AG09309 (cell line): Measurements from ENCODE around the gene PWP2.
"Not testable (repeated sequence)": the region's sequence is repeated elsewhere in the genome, so short reads cannot be mapped to it uniquely, and the experiment has no call there.

ENCODE experiments used
- DNase-seq: peaks from one replicate; pipeline ENCODE4 v3.0.0-alpha.2; 2010; ENCODE audit warnings: low read depth
- H3K4me3 ChIP-seq: 2 replicates; pipeline ENCODE4 v1.5.1; 2011; ENCODE audit warnings: mild to moderate bottlenecking, low read depth, low read length, moderate library complexity; ENCODE audit not compliant: control insufficient read depth
- TF ChIP-seq, protein P1 (sequence below): IDR thresholded peaks from 2 replicates; pipeline ENCODE4 v1.5.1; 2011; ENCODE audit warnings: mild to moderate bottlenecking, low read depth, low read length, inconsistent platforms; ENCODE audit not compliant: insufficient read depth, control insufficient read depth; ENCODE audit errors: missing control alignments

Gene PWP2

DNA sequence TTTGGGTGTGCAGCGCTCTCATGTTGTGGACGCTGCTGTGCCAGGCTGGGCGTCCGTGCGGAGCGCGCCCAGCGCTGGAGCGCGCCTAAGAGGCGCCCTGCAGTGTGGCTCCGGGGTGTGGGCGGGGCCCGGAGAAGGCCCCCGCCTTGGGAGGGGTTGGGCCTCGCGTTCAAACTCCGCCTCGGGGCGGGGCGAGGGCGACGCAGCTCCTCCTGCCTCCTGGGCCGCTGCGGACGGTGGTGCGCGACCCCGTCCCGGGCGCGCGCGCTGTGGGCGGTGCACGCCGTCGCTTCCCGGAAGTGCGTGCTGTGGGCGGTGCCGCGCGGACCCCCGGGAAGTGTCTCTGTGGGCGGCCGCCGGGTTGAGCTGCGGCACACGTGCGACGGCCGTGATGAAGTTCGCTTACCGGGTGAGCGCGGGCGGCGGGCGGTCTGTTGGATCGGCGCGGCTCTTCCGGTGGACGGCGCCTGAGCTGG lies at the start of gene PWP2:
Gene PWP2, plus strand, starts transcription at position 374 of the 476 bp plus-strand sequence. Its CDS starts 18 bp downstream, at position 392.
- not testable (repeated sequence) for DNase-seq
- H3K4me3 ChIP-seq, result peak within 1 kb of the TSS; percentile 22; the same call in 1 of the 2 replicates

DNA sequence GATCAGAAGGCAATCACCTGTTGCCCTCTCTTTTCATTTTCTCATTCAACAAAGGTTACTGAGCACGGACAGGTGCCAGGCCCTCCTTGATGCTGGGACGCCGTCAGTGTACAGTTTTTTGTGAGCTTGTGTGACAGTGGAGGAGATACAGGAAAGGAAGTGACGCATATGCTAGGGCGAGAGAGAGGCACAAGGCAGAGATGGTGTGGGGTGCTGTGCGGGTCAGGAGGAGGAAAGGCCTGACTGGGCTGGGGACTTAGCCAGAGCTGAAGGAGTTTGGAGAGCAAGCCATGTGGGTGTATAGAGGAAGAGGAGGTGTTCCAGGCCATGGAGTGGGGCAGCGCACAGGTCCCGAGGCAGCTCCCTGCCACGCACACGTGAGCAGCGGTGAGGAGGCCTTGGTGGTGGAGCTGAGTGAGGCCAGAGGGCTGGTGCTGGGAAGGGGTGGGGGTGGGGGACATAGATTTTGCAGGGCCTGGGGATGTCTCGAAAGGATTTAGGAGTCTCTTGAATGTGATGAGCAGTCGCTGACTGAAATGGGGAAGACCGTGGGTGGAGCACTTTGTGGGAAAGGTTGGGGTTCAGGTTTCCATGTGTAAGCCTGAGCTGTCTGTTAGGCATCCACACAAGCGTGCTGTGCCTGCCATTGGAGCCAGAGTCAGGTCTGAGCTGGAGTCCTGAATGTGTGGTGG lies 49.1 kb upstream of the PWP2 start:
- DNase-seq, result no peak
- no peak overlapping the region for H3K4me3 ChIP-seq
- TF ChIP-seq, protein P1, sequence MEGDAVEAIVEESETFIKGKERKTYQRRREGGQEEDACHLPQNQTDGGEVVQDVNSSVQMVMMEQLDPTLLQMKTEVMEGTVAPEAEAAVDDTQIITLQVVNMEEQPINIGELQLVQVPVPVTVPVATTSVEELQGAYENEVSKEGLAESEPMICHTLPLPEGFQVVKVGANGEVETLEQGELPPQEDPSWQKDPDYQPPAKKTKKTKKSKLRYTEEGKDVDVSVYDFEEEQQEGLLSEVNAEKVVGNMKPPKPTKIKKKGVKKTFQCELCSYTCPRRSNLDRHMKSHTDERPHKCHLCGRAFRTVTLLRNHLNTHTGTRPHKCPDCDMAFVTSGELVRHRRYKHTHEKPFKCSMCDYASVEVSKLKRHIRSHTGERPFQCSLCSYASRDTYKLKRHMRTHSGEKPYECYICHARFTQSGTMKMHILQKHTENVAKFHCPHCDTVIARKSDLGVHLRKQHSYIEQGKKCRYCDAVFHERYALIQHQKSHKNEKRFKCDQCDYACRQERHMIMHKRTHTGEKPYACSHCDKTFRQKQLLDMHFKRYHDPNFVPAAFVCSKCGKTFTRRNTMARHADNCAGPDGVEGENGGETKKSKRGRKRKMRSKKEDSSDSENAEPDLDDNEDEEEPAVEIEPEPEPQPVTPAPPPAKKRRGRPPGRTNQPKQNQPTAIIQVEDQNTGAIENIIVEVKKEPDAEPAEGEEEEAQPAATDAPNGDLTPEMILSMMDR, result no peak

DNA sequence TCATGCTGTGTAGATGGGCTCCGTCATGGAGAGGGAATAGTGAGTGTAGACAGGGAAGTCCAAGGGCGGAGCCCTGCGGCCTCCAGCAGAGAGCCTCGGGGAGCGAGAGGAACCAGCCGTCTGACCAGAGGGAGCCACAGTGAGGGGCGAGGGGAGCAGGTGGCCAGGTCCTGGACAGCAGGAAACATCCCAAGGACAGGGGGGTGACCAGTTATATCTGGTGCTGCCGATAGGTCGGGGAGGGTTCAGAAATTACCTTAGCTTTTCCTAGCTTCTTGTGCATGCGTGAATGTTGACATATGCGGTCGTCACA lies 48.6 kb upstream of the PWP2 start:
- TF ChIP-seq, protein P1, result no peak
- H3K4me3 ChIP-seq, result no peak overlapping the region
- DNase-seq, result no peak

DNA sequence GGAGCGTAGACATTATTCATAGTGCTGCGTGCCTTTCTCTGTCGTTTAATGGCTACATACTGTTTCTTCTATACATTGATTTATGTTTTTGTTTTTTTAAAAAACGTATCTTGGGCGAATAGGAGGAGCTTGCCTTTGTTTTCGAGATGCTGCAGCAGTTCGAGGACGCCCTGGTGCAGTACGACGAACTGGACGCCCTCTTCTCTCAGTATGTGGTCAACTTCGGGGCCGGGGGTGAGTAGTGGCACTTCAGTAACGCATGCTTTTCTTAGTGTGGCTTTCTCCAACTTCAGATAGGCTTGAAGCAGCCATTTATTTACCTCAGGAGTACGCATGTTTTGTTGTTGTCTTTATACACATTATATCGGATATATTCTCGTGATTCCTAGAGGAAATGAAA lies 48.2 kb upstream of the PWP2 start:
- no peak for DNase-seq
- TF ChIP-seq, protein P1, result no peak
- no peak overlapping the region for H3K4me3 ChIP-seq

DNA sequence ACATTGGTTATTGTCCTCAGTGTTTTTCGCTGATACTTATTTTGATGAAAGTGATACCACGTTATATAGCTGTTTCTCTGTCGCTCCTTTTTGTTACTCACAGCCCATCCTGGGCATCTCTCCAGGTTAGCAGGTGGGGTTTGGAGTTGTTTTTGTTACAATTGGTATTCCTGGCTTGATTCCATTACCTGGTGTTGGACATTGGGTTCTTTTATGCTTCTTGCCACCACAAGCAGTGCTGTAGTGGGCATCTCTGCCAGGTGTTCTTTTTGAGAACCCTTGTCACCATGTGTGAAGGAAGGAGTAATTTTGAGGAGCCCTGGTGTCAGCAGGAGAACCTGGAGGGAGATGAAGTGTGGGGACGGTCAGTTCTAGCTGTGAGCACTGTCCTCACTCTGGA lies 47.5 kb upstream of the PWP2 start:
- no peak overlapping the region for H3K4me3 ChIP-seq
- TF ChIP-seq, protein P1, result no peak
- DNase-seq, result no peak

DNA sequence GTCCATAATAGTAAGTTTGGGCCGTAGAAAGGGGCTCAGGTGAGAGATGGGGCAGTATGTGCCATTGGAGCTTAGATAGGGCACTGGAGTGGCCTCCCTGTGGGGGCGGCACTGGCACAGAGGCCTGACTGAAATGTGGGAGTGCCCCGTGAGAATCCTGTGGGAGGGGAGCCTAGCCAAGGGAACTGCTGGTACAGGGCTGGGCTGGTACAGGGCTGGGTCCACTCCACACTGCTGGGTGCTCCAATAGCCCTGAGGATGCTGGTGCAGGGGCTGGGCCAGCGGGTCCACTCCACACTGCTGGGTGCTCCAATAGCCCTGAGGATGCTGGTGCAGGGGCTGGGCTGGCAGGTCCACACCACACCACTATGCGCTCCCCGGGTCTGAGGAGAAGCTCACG lies 44.8 kb upstream of the PWP2 start:
- TF ChIP-seq, protein P1, result no peak
- DNase-seq, result no peak
- no peak overlapping the region for H3K4me3 ChIP-seq

DNA sequence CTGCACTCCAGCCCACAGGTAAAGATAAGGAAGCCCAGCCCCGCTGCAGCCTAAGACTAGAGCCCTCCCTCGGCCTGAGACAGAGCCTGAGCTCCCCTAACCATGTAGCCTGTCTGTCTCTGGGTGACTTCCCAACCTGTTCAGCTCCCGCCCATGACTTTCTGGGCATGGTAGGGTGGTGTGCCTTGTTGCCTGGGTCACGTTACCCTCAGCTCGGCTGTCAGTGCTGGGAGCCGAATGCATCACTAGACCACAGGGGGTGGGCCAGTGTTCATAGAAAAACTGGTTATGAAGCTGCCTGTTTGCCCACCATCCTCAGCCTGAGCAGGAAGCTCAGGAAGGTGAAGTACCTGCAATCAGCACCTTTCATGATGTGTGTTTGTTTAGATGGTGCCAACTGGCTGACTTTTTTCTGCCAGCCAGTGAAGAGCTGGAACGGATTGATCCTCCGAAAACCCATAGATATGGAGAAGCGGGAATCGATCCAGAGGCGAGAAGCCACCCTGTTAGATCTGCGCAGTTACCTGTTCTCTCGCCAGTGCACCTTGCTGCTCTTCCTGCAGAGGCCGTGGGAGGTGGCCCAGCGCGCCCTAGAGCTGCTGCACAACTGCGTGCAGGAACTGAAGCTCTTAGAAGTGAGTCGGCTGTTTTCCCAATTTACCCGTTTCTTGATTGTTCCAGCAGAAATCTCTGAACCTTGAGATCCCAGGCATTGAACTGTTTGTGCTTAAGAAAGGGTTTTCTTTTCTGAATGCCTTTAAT lies 43.9 kb upstream of the PWP2 start:
- no peak overlapping the region for H3K4me3 ChIP-seq
- TF ChIP-seq, protein P1, result no peak
- no peak for DNase-seq
